GM19023 (cell line): ENCODE measurements around the gene USP15.

Experiments used
- ATAC-seq: cut with Tn5 transposase; IDR thresholded peaks from one replicate; pipeline ENCODE4 v1.9.1; 2021; ENCODE audit warnings: mild to moderate bottlenecking, moderate library complexity; ENCODE audit not compliant: unreplicated experiment

Gene USP15

DNA sequence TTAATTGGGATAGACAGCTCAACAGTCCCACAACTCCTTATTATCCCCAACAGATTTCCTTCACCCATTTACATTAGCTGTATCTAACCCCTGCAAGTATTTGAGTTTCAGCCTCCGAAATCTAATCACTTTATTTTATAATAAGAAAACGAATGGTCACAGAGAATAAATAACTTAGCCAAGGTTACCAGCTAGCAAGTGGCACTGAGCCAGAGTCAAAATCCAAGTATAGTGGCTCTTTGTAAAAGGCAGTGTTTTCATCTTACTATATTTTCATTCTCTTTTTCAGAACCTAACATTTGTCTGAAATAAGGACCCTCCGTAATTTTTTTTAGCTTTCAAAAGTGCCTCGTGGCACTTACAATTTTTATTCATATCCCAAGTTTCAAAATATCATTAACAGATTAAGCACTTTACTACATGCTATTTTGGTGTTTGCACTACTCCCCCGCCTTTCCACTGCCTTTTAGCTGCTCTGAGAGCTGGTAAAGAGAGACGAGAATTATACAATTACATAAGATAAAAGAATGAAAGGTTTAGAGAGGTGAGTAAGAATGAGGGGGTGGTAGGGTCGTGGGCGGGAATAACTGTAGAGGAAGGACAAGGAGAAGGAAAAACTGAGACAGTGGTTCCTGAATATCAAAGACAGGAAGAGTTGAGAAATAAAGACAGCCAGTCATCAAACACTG lies 3.7 kb upstream of the USP15 start:
- no peak for ATAC-seq

- ATAC-seq = no peak
Measured at GRCh38 chr12:62258231-62258630, 2.0 kb upstream of the USP15 start.

DNA sequence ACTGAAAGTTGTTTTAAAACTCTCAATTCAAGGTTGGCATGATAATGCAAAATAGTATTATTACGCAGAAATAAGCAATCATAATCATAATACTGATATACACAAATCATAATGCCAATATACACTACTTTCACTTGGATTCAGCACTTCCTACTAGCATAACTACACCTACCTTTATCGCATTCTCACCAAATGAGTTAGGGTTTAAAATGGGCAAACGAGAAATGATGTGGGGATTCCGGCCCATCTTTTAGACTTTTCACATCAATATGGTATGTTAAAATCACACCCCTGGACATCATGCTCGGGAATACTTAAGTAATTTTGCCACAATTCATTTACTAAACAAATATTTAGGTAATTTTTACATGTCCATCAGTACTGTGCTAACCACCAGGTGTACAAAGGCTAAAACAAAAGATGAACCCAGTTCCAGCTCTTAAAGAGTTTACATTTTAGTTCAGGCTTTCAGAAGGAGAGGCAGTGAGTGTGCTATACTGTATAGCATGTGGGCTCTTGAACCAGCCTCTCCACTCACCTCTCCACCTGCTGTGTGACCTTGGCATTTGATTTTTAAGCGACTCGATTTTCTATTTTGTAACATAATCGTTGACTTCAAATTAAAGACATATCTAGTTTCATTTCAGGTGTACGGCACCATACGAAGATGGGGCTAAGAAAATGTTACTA lies 1.1 kb upstream of the USP15 start:
- no peak for ATAC-seq

DNA sequence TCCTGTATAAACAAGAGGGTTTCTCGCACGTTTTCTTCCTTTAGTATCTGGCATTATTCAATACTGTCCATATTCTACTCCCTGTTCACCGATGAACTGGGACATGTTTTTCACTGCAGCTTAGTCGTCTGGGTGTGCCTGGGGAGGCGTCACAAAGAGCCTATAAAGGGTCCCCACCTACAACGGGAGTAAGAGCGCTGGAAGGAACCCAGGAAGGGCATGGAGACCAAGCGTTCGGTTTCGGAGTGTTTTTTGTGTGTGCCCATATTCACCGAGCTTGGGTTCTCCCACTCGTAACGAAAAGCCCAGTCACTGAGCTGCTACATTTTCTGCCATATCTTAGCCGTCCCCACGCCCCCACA lies 592 bp upstream of the USP15 start:
- ATAC-seq = peak; percentile 21

GRCh38 chr12:62260733-62261683 lies 804 bp downstream of the USP15 start:
- peak; percentile 31 for ATAC-seq

- ATAC-seq = no peak
Measured at GRCh38 chr12:62261876-62262517, 1.8 kb downstream of the USP15 start.

GRCh38 chr12:62263232-62263631 lies 3.0 kb downstream of the USP15 start:
- no peak for ATAC-seq

DNA sequence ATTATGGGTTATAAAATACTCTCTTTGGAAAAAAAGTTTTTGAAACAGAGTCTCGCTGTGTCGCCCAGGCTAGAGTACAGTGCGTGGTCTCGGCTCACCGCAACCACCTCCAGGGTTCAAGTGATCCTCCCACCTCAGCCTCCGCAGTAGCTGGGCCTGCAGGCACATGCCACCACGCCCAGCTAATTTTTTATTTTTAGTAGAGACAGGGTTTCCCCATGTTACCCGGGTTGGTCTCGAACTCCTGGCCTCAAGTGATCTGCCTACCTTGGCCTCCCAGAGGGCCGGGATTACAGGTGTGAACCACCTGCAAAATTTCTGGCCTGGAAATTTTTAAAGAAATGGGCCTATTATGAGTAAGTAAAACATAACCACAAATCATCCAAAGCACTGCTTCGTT lies 3.8 kb downstream of the USP15 start:
- no peak for ATAC-seq

DNA sequence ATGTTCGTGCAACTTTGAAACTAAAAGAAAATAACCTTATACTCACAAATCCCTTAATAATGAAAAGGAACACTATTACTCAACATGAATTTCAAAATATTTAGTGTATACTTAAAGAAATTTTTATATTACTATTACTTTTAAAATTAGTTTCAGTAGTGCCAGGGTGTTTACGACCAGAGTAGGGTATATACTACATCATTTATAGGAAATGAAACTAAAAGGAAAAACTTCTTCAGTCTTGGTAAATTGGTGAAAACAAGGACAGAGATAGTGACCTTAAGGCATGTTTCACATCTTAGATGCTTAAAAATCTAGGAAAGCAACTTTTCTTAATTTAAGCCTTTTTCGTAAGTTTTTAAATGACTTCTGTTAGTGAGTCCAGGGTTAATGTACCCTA lies 4.5 kb downstream of the USP15 start:
- ATAC-seq = no peak

DNA sequence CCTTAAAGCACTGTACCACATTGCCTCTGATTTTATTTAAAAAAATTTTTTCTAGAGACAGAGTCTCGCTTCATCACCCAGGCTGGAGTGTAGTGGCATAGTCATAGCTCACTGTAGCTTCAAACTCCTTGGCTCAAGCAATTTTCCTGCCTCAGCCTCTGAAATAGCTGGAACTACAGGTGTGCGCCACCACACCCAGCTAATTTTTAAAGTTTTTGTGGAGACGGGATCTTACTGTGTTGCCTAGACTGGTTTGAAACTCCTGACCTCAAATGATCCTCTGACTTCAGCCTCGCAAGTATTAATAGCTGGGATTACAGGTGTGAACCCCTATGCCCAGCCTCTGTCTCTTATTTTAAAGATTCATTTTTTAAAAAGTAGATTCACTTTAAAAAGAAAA lies 5.3 kb downstream of the USP15 start:
- no peak for ATAC-seq

- ATAC-seq = no peak
Measured at GRCh38 chr12:62267026-62267425, 6.8 kb downstream of the USP15 start.

- ATAC-seq = peak; percentile 54
Measured at GRCh38 chr12:62267480-62267879, 7.3 kb downstream of the USP15 start.

DNA sequence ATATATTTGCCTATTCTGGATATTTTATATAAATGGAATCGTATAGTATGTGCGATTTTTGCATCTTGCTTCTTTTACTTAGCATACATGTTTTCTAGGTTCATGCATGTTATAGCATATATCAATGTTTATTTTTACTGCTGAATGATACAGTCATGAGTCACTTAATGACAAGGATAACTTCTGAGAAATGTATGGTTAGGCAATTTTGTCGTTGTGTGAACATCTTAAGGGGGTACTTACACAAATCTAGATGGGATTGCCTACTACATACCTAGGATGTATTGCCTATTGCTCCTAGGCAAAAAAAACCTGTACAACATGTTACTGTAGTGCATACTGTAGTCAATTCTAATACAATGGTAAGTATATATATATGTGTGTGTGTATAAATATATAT lies 8.8 kb downstream of the USP15 start:
- no peak for ATAC-seq

- ATAC-seq = no peak
Measured at GRCh38 chr12:62269464-62270228, 9.4 kb downstream of the USP15 start.

- ATAC-seq = no peak
Measured at GRCh38 chr12:62270384-62270783, 10.2 kb downstream of the USP15 start.

- no peak for ATAC-seq
Measured at GRCh38 chr12:62270872-62271271, 10.7 kb downstream of the USP15 start.

DNA sequence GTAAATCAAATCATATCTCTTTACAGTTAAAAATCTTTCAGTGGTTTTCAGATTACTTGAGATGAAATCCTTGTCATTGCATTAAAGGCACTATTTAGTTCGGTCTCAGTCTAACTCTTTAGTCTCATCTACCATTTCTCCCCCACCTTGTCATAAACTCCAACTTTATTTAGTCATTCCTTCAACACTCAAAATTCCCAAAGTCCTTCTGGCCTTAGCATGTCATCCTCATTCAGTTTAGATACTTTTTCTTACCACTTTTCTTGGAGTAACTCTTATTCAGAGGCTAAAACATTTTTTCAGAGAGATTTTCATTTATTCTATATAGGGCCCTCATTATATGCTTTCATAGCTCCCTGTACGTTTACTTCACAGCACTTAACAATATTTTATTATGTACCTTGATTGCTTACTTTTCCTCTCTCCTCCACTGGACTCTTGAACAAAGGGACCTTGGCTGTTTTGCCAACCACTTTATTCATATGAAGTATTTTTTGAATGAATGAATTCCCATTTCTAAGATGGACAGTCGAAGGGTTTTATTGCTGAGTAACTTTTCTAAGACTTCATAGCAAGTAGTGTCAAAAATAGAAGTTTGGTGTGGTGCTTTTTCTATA lies 12.8 kb downstream of the USP15 start:
- ATAC-seq = no peak

DNA sequence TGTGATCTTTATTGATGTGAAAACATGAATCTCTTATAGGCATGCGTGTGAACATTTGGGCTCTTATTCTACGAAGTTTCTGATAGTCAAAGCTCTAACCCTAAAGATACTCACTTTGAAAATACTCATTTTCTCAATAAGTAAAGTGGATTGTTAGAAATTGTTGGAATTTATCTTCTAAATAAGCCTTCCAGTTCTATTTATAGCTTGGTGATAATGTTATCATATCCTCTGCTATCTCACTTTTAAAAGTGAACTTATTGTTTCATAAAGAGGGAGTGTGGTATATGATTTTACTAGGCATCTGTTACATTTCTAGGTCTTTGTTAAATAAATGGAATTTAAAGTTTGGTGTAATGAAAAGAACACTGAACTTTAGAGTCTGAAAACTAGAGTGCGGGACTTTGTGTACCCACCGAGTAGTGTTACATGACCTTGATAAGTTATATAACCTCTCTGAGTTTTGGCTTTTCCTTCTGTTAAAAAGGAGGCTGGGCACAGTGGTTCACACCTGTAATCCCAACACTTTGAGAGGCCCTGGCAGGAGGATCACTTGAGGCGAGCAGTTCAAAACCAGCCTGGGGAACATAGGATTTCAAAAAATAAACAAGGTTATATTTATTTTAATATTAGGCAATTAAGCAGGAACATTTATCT lies 13.6 kb downstream of the USP15 start:
- no peak for ATAC-seq

DNA sequence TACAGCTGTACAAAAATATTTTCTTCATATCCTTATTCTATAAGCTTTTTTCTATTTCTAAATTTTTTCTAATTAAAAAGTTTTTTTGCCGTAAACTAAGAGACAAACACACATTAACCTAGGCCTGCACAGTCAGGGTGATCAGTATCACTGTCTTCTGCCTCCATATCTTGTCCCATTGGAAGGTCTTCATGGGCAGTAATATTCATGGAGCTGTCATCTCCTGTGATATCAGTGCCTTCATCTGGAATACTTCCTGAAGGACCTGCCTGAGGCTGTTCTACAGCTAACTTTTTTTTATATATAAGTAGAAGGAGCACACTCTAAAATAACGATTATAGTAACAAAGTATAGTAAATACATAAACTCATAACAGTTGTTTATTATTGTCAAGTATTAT lies 17.8 kb downstream of the USP15 start:
- ATAC-seq = no peak

DNA sequence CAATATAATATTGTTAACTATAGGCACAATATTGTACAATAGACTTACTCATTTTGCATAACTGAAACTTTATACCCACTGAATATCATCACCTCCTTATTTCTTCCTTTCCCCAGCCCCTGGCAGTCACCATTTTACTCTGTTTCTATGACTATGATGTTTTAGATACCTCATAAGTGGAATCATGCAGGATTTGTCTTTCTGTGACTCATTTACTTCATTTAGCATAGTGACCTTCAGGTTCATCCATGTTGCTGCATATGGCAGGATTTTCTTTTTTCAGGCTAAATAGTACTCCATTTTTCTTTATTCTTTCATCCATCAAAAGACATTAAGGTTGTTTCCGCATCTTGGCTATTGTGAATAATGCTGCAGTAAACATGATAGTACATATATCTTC lies 18.9 kb downstream of the USP15 start:
- ATAC-seq = no peak
